HepG2 (cell line): ENCODE measurements around the gene ZNF618. TPM values are rescaled to one million over a fixed set of nuclear protein-coding genes. Genes with fewer than 3 reads are reported as not detected.

Experiments
- AGO2 ChIP-seq: fragments of 200-400 bp; formaldehyde crosslinking; optimal IDR thresholded peaks from 2 replicates; pipeline ENCODE3; 2017; ENCODE audit warnings: mild to moderate bottlenecking, low read depth, low read length, moderate library complexity
- AKNA ChIP-seq: sonication (generic); formaldehyde crosslinking; IDR thresholded peaks from 2 replicates; pipeline ENCODE4 v1.4.0; 2020; ENCODE audit warnings: missing genetic modification reagents, borderline replicate concordance
- ATF7 ChIP-seq, 2 experiments: fragments of 450-650 bp in 1 of 2; sonication (generic) in 1 of 2; formaldehyde crosslinking in 1 of 2; IDR thresholded peaks; 2 replicates each; pipeline versions ENCODE4 v1.4.0 to v1.6.1; 2016 to 2020; ENCODE audit warnings: antibody characterized with exemption in 1 of 2, mild to moderate bottlenecking in 1 of 2, missing genetic modification reagents in 1 of 2
- CBX1 ChIP-seq: IDR thresholded peaks from one replicate; pipeline ENCODE4 v1.6.1; 2016; ENCODE audit warnings: antibody characterized with exemption, low read depth
- DMTF1 ChIP-seq: sonication (generic); formaldehyde crosslinking; IDR thresholded peaks from 2 replicates; pipeline ENCODE4 v1.4.0; 2020; ENCODE audit warnings: mild to moderate bottlenecking, missing genetic modification reagents
- GATAD2A ChIP-seq: IDR thresholded peaks from 2 replicates; pipeline ENCODE4 v1.6.1; 2016
- GMEB2 ChIP-seq: IDR thresholded peaks from 2 replicates; pipeline ENCODE4 v1.6.1; 2016; ENCODE audit warnings: missing biosample characterization, missing genetic modification reagents, low read depth
- KAT8 ChIP-seq: IDR thresholded peaks from 2 replicates; pipeline ENCODE4 v1.6.1; 2016; ENCODE audit warnings: missing genetic modification reagents, missing compliant biosample characterization
- MTA3 ChIP-seq: sonication (generic); formaldehyde crosslinking; IDR thresholded peaks from 2 replicates; pipeline ENCODE4 v1.4.0; 2020; ENCODE audit warnings: missing genetic modification reagents
- NR2F1 ChIP-seq, 2 experiments: fragments of 450-650 bp in 1 of 2; formaldehyde crosslinking in 1 of 2; IDR thresholded peaks; 2 replicates each; pipeline versions ENCODE4 v1.5.0 to v1.6.1; 2016 to 2020; ENCODE audit warnings: mild to moderate bottlenecking in 1 of 2, missing compliant biosample characterization in 1 of 2, missing genetic modification reagents in 1 of 2, moderate library complexity in 1 of 2
- PATZ1 ChIP-seq: sonication (generic); formaldehyde crosslinking; IDR thresholded peaks from 2 replicates; pipeline ENCODE4 v1.4.0; 2020; ENCODE audit warnings: missing genetic modification reagents
- PAX8 ChIP-seq: sonication (generic); formaldehyde crosslinking; IDR thresholded peaks from 2 replicates; pipeline ENCODE4 v1.8.0; 2022; ENCODE audit warnings: mild to moderate bottlenecking, missing genetic modification reagents, borderline replicate concordance
- PITX1 ChIP-seq: sonication (generic); formaldehyde crosslinking; IDR thresholded peaks from 2 replicates; pipeline ENCODE4 v1.5.1; 2020; ENCODE audit warnings: mild to moderate bottlenecking, missing genetic modification reagents
- SRF ChIP-seq: IDR thresholded peaks from 2 replicates; pipeline ENCODE4 v1.6.1; 2011; ENCODE audit warnings: mild to moderate bottlenecking, low read depth, low read length, moderate library complexity
- ZNF33A ChIP-seq: sonication (generic); formaldehyde crosslinking; IDR thresholded peaks from 2 replicates; pipeline ENCODE4 v1.5.1; 2020; ENCODE audit warnings: missing genetic modification reagents, mild to moderate bottlenecking, moderate library complexity, borderline replicate concordance
- ZNF367 ChIP-seq: sonication (generic); formaldehyde crosslinking; IDR thresholded peaks from 2 replicates; pipeline ENCODE4 v1.4.0; 2020; ENCODE audit warnings: missing genetic modification reagents, borderline replicate concordance
- ZNF552 ChIP-seq: sonication (generic); formaldehyde crosslinking; IDR thresholded peaks from 2 replicates; pipeline ENCODE4 v1.9.0; 2022; ENCODE audit warnings: missing genetic modification reagents, mild to moderate bottlenecking, borderline replicate concordance
- polyA plus RNA-seq, 8 experiments: library from polyadenylated mRNA; depleted of rRNA in 3 of 8; stranded (reverse) in 7 of 8; unstranded in 1 of 8; fragments of >200 nt; fragmentation: Illumina TruSeq in 4 of 8; extraction: Trizol in 4 of 8; gene quantifications; 2 replicates each; pipeline versions ENCODE4 v1.2.1 to v1.2.3, GENCODE V29; 2011 to 2016; ENCODE audit warnings: low read depth in 4 of 8, missing spikeins in 1 of 8, mixed read lengths in 1 of 8; ENCODE audit not compliant: insufficient read depth in 1 of 8
- total RNA-seq, 5 experiments: library from RNA; depleted of rRNA; stranded (reverse); fragments of >200 nt; fragmentation: Illumina TruSeq; extraction: Trizol; gene quantifications; 2 replicates each; pipeline ENCODE4 v1.2.3, GENCODE V29; 2016; ENCODE audit warnings: low read depth in 1 of 5

ZNF618 gene
- total and polyA plus RNA-seq, 2 of the 13 experiments (the other 11 are each of a cell fraction or from before 2014, with no cell fraction given): 0.07 TPM

GRCh38 chr9:114080773-114081440 is 204.8 kb downstream of the ZNF618 start (continued):
- TF ChIP-seq CBX1 (no peak), ATF7 (IDR thresholded peaks at IDR 0.05) (no peak), ATF7 (CRISPR knock-in tag; IDR thresholded peaks at IDR 0.05) (no peak), SRF (no peak), PAX8 (CRISPR knock-in tag) (no peak), ZNF367 (CRISPR knock-in tag) (0 out of 2 replicates have a peak, but pooled peaks have one; percentile 69), GATAD2A (CRISPR knock-in tag) (peak; percentile 83), PATZ1 (CRISPR knock-in tag) (peak; percentile 97), PITX1 (peak; percentile 93), AKNA (CRISPR knock-in tag) (peak; percentile 96; the same call in 1 of the 2 replicates), KAT8 (CRISPR knock-in tag) (peak; percentile 77), AGO2 (no peak), DMTF1 (CRISPR knock-in tag) (no peak), GMEB2 (no peak), NR2F1 (CRISPR knock-in tag; IDR thresholded peaks at IDR 0.05) (peak in 1 of 2 experiments; percentile 31; a peak in 2 of 4 replicates), ZNF33A (peak; percentile 67; the same call in 1 of the 2 replicates), ZNF552 (CRISPR knock-in tag) (no peak), MTA3 (no peak)
